Measurements from ENCODE around the gene B4GALNT3. TPM values are rescaled to one million over a fixed set of nuclear protein-coding genes. Genes with fewer than 3 reads are reported as not detected.

Gene B4GALNT3
- total and polyA plus RNA-seq, 4 donors = 1.7 to 36.1 (median 13.0) TPM

DNA sequence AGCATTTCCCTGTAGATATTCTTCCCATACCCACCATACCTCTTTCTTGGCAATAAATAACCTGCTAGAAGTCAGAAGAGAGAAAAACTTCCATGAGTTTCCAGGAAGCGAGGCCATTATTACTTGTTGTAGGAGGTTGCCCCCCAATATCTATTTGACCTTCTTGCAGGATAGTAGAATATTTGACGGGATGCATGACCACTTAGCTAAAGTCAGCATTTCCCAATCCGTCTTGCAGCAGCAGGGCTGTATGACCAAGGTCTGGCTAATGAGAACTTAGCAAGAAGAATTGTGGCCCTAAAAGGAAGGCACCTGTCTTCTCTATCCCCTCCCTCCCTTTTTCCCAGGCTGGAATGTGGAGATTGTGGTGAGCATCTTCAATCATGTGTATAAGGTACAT, 152.0 kb downstream of the B4GALNT3 start:
- Histone ChIP-seq H3K4me1 (ENCODE audit: control insufficient read depth in 5 of 5, insufficient read depth in 5 of 5, low read length in 5 of 5) (peaks cover 13 to 32% (median 19%) of the 10 kb centered on the region in 5 donors), H3K4me3 (no peak overlapping the region), H3K27me3 (ENCODE audit: control insufficient read depth in 3 of 3, insufficient read depth in 3 of 3, low read length in 2 of 3) (no peaks in the 10 kb centered on the region), H3K9me3 (ENCODE audit: control insufficient read depth in 4 of 4, insufficient read depth in 3 of 4, low read length in 3 of 4) (no peaks in the 10 kb centered on the region), H3K9ac (ENCODE audit: insufficient read depth in 1 of 2, low read length in 2 of 2) (no peak overlapping the region), H3K36me3 (ENCODE audit: control insufficient read depth in 4 of 4, insufficient read depth in 4 of 4, low read length in 4 of 4) (no peaks in the 10 kb centered on the region), H3K27ac (ENCODE audit: low read depth in 1 of 2, low read length in 1 of 2) (no peak overlapping the region)
- TF ChIP-seq, protein P1, sequence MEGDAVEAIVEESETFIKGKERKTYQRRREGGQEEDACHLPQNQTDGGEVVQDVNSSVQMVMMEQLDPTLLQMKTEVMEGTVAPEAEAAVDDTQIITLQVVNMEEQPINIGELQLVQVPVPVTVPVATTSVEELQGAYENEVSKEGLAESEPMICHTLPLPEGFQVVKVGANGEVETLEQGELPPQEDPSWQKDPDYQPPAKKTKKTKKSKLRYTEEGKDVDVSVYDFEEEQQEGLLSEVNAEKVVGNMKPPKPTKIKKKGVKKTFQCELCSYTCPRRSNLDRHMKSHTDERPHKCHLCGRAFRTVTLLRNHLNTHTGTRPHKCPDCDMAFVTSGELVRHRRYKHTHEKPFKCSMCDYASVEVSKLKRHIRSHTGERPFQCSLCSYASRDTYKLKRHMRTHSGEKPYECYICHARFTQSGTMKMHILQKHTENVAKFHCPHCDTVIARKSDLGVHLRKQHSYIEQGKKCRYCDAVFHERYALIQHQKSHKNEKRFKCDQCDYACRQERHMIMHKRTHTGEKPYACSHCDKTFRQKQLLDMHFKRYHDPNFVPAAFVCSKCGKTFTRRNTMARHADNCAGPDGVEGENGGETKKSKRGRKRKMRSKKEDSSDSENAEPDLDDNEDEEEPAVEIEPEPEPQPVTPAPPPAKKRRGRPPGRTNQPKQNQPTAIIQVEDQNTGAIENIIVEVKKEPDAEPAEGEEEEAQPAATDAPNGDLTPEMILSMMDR (IDR thresholded peaks at IDR 0.05; ENCODE audit: control extremely low read depth, extremely low read depth) = no peak
- no peak for ATAC-seq (ENCODE audit: insufficient read depth, low FRiP score)
- 40 to 83% methylated on average over 3 of the region's 3 CpGs for WGBS, 2 donors
- no peak for DNase-seq

DNA sequence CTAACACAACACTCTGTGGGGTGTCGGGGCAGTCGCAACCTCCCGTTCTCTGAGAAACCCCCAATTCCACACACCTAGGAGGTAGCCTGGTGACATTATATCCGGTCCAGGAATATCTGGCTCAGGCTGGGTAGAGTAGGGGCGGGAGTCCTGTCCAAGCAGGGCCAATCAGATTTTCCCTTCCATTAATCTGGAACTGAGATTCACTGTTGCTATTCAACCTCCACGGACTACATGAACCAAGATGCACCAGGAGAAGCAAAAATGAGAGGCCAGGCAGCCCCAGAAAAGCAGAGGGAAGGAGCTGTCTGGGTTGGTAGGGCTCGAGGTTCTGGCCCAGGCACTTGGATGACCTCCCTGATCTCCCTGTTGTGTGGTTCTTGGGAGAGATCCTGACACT, 152.6 kb downstream of the B4GALNT3 start:
- no peaks in the 10 kb centered on the region for H3K27me3 ChIP-seq (ENCODE audit: control insufficient read depth in 3 of 3, insufficient read depth in 3 of 3, low read length in 2 of 3)
- peaks cover 13 to 34% (median 21%) of the 10 kb centered on the region in 5 donors for H3K4me1 ChIP-seq (ENCODE audit: control insufficient read depth in 5 of 5, insufficient read depth in 5 of 5, low read length in 5 of 5)
- TF ChIP-seq, protein P1 (IDR thresholded peaks at IDR 0.05; ENCODE audit: control extremely low read depth, extremely low read depth) = no peak
- H3K9ac ChIP-seq (ENCODE audit: insufficient read depth in 1 of 2, low read length in 2 of 2) = no peak overlapping the region
- H3K36me3 ChIP-seq (ENCODE audit: control insufficient read depth in 4 of 4, insufficient read depth in 4 of 4, low read length in 4 of 4) = no peaks in the 10 kb centered on the region
- DNase-seq (no peak), ATAC-seq (ENCODE audit: insufficient read depth, low FRiP score) (no peak)
- H3K9me3 ChIP-seq (ENCODE audit: control insufficient read depth in 4 of 4, insufficient read depth in 3 of 4, low read length in 3 of 4) = no peaks in the 10 kb centered on the region
- no peak overlapping the region for H3K4me3 ChIP-seq
- 85 to 94% methylated on average over 7 of the region's 7 CpGs for WGBS, 2 donors
- no peak overlapping the region for H3K27ac ChIP-seq (ENCODE audit: low read depth in 1 of 2, low read length in 1 of 2)

DNA sequence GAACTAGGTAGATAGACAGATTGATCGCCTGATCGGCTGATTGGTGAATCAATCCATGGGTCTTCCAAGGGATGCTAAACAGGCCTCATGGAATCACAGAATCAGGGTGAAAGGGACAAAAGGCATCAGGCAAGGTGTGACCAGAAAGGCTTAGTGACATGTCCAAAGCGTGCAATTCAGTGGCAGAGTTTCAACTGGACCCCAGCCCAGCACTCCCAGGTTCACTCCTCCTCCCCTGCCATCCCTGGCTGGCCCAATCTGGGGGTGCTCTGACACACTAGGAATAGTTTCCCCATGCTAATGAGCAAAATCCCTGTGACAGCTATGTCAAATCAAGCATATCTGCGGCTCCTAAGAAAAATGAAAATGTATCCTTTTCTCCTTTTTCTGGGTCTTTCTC, 153.1 kb downstream of the B4GALNT3 start:
- Histone ChIP-seq H3K9ac (ENCODE audit: insufficient read depth in 1 of 2, low read length in 2 of 2) (no peak overlapping the region), H3K27ac (ENCODE audit: low read depth in 1 of 2, low read length in 1 of 2) (no peak overlapping the region), H3K9me3 (ENCODE audit: control insufficient read depth in 4 of 4, insufficient read depth in 3 of 4, low read length in 3 of 4) (no peaks in the 10 kb centered on the region), H3K4me3 (no peak overlapping the region), H3K36me3 (ENCODE audit: control insufficient read depth in 4 of 4, insufficient read depth in 4 of 4, low read length in 4 of 4) (no peaks in the 10 kb centered on the region), H3K4me1 (ENCODE audit: control insufficient read depth in 5 of 5, insufficient read depth in 5 of 5, low read length in 5 of 5) (peaks cover 9 to 34% (median 15%) of the 10 kb centered on the region in 5 donors), H3K27me3 (ENCODE audit: control insufficient read depth in 3 of 3, insufficient read depth in 3 of 3, low read length in 2 of 3) (no peaks in the 10 kb centered on the region)
- WGBS, 2 donors = 97% methylated on average over 4 of the region's 4 CpGs
- TF ChIP-seq, protein P1 (IDR thresholded peaks at IDR 0.05; ENCODE audit: control extremely low read depth, extremely low read depth) = no peak
- DNase-seq (no peak), ATAC-seq (ENCODE audit: insufficient read depth, low FRiP score) (no peak)

Small RNAs within 50 kb of the gene (small RNA-seq; reads per million reads assigned to genes)
- not detected for gene RNU7-103P (ENCODE audit: low replicate concordance)

Other genes with a start within 250 kb of the B4GALNT3 start
- gene SLC6A12, start 245.8 kb upstream of the B4GALNT3 start, total RNA-seq = 1 to 10 TPM; 4.1 to 4.5 TPM
- gene SLC6A12, start 245.8 kb upstream of the B4GALNT3 start, polyA plus RNA-seq = 1 to 10 TPM; 1.7 to 2.1 TPM
- 1 to 10 TPM; 1.1 to 2.4 TPM for gene SLC6A13, start 197.1 kb upstream of the B4GALNT3 start, total RNA-seq
- 1 to 10 TPM in 1 of 2 donors, under 1 TPM in 1; 0.46 to 1.0 TPM for gene SLC6A13, start 197.1 kb upstream of the B4GALNT3 start, polyA plus RNA-seq
- gene KDM5A, start 70.6 kb upstream of the B4GALNT3 start, total RNA-seq = 100 to 1,000 TPM in 1 of 2 donors, 10 to 100 TPM in 1; 60.7 to 101 TPM
- gene KDM5A, start 70.6 kb upstream of the B4GALNT3 start, polyA plus RNA-seq = 10 to 100 TPM in 1 of 2 donors, 1 to 10 TPM in 1; 6.2 to 11.6 TPM
- 10 to 100 TPM in 1 of 2 donors, 1 to 10 TPM in 1; 5.6 to 20.6 TPM for gene CCDC77, start 58.3 kb upstream of the B4GALNT3 start, total RNA-seq
- 1 to 10 TPM; 3.2 to 4.5 TPM for gene CCDC77, start 58.3 kb upstream of the B4GALNT3 start, polyA plus RNA-seq
- gene NINJ2, start 203.5 kb downstream of the B4GALNT3 start, total RNA-seq = 10 to 100 TPM in 1 of 2 donors, 1 to 10 TPM in 1; 5.8 to 14.0 TPM
- gene NINJ2, start 203.5 kb downstream of the B4GALNT3 start, polyA plus RNA-seq = 10 to 100 TPM; 14.6 to 28.4 TPM

Measured in lung (tissue), 13 donors.